HG03095 (cell line): ENCODE results near the gene OR10W1.

Source experiments
- ATAC-seq: cut with Tn5 transposase; IDR thresholded peaks from one replicate; pipeline ENCODE4 v1.9.1; 2021; ENCODE audit warnings: moderate library complexity; ENCODE audit not compliant: unreplicated experiment

OR10W1 gene

GRCh38 chr11:58268142-58268541, at the start of gene OR10W1:
Gene OR10W1, minus strand, starts transcription at chr11:58268260. Its CDS starts 402 bp downstream, at chr11:58267858.
- ATAC-seq, result no peak

- ATAC-seq, result no peak
Measured at GRCh38 chr11:58316142-58316541, 48.1 kb upstream of the OR10W1 start.

- no peak for ATAC-seq
Measured at GRCh38 chr11:58301576-58301975, 33.5 kb upstream of the OR10W1 start.

GRCh38 chr11:58292017-58292416, 24.0 kb upstream of the OR10W1 start:
- ATAC-seq, result no peak

- no peak for ATAC-seq
Measured at GRCh38 chr11:58289266-58289665, 21.2 kb upstream of the OR10W1 start.

- ATAC-seq, result peak; percentile 78
Measured at GRCh38 chr11:58286249-58286648, 18.2 kb upstream of the OR10W1 start.

- ATAC-seq, result no peak
Measured at GRCh38 chr11:58285483-58286040, 17.5 kb upstream of the OR10W1 start.

GRCh38 chr11:58276151-58276550, 8.1 kb upstream of the OR10W1 start:
- ATAC-seq, result no peak

- ATAC-seq, result no peak
Measured at GRCh38 chr11:58275002-58275401, 6.9 kb upstream of the OR10W1 start.

GRCh38 chr11:58259983-58260382, 8.1 kb downstream of the OR10W1 start:
- ATAC-seq, result no peak

GRCh38 chr11:58254936-58255335, 13.1 kb downstream of the OR10W1 start:
- no peak for ATAC-seq

GRCh38 chr11:58243954-58244353, 24.1 kb downstream of the OR10W1 start:
- ATAC-seq, result no peak

GRCh38 chr11:58227956-58228615, 40.0 kb downstream of the OR10W1 start:
- ATAC-seq, result no peak

GRCh38 chr11:58222721-58223120, 45.3 kb downstream of the OR10W1 start:
- no peak for ATAC-seq
